Tibial nerve (tissue), 4 donors: Measurements from ENCODE around the gene PAX8. TPM values are rescaled to one million over a fixed set of nuclear protein-coding genes. Genes with fewer than 3 reads are reported as not detected.
"Not testable (repeated sequence)": the region's sequence is repeated elsewhere in the genome, so short reads cannot be mapped to it uniquely, and the experiment has no call there.

Experiments used
- DNase-seq, 2 donors: peaks; one replicate each; pipeline ENCODE4 v3.0.0-alpha.2; 2019; ENCODE audit warnings: low spot score in 2 of 2
- H3K27ac ChIP-seq, 4 donors: fragments of 200-600 bp; sonication (generic) in 3 of 4; one replicate each; pipeline ENCODE4 v1.5.1; 2017 to 2019; ENCODE audit warnings: mild to moderate bottlenecking in 1 of 4
- H3K27me3 ChIP-seq, 2 donors: fragments of 200-600 bp; sonication (generic) in 1 of 2; one replicate each; pipeline versions ENCODE4 v1.5.1 to v1.6.0; 2017 to 2019
- H3K36me3 ChIP-seq, 3 donors: fragments of 200-600 bp; sonication (generic); one replicate each; pipeline ENCODE4 v1.5.1; 2018 to 2019
- H3K4me1 ChIP-seq, 4 donors: fragments of 200-600 bp; sonication (generic) in 3 of 4; one replicate each; pipeline ENCODE4 v1.5.1; 2017 to 2019
- H3K4me3 ChIP-seq, 4 donors: fragments of 200-600 bp; sonication (generic) in 3 of 4; one replicate each; pipeline ENCODE4 v1.5.1; 2017 to 2019; ENCODE audit warnings: mild to moderate bottlenecking in 1 of 4, moderate library complexity in 1 of 4
- H3K9me3 ChIP-seq, 4 donors: fragments of 200-600 bp; sonication (generic) in 3 of 4; one replicate each; pipeline ENCODE4 v1.5.1; 2017 to 2019
- CTCF ChIP-seq, 5 experiments: fragments of 200-600 bp in 3 of 5; fragments of 450-650 bp in 2 of 5; sonication (generic) in 3 of 5; IDR thresholded peaks; one replicate each; pipeline ENCODE4 v1.5.1; 2016 to 2019; ENCODE audit warnings: antibody characterized with exemption in 5 of 5, mild to moderate bottlenecking in 3 of 5, moderate library complexity in 2 of 5
- EP300 ChIP-seq, 2 donors: sonication (generic); formaldehyde crosslinking; IDR thresholded peaks; one replicate each; pipeline ENCODE4 v1.6.1; 2017; ENCODE audit warnings: antibody characterized with exemption in 2 of 2, mild to moderate bottlenecking in 1 of 2
- POLR2A ChIP-seq, 2 donors: fragments of 450-650 bp; IDR thresholded peaks; one replicate each; pipeline ENCODE4 v1.6.1; 2017; ENCODE audit warnings: antibody characterized with exemption in 2 of 2, mild to moderate bottlenecking in 2 of 2, moderate library complexity in 2 of 2
- WGBS, 2 donors: methylation state at CpG; one replicate each; pipeline ENCODE4 v1.1.5; 2018; 5-methylcytosine and 5-hydroxymethylcytosine counted together
- total RNA-seq, 4 donors: library from RNA; depleted of rRNA; stranded (reverse); fragments of >200 nt; gene quantifications; one replicate each; pipeline ENCODE4 v1.1.0, GENCODE V29; 2016

Gene PAX8
- total RNA-seq, 4 donors from 2014 or later, result 2.2 to 11.4 (median 5.2) TPM

GRCh38 chr2:113237604-113238160, 41.0 kb downstream of the PAX8 start:
- H3K27me3 ChIP-seq, result no peaks in the 10 kb centered on the region
- TF ChIP-seq POLR2A (IDR thresholded peaks at IDR 0.05) (no peak), EP300 (IDR thresholded peaks at IDR 0.05) (no peak), CTCF (IDR thresholded peaks at IDR 0.05) (no peak)
- H3K27ac ChIP-seq, result peak overlapping the region in 1 of 4 donors; percentile 46
- WGBS, 2 donors, result 76 to 80% methylated on average over 9 of the region's 9 CpGs
- DNase-seq, result no peak
- H3K4me3 ChIP-seq, result no peak overlapping the region
- no peaks in the 10 kb centered on the region for H3K36me3 ChIP-seq
- H3K4me1 ChIP-seq, result peaks cover 0 to 46% (median 20%) of the 10 kb centered on the region in 4 donors
- no peaks in the 10 kb centered on the region for H3K9me3 ChIP-seq

- Histone ChIP-seq H3K27ac (peak overlapping the region in 3 of 4 donors; percentile 26 to 81 (median 79)), H3K27me3 (no peaks in the 10 kb centered on the region), H3K4me3 (peak overlapping the region in 3 of 4 donors; percentile 22 to 59 (median 58)), H3K36me3 (no peaks in the 10 kb centered on the region), H3K4me1 (peaks cover 0 to 38% (median 18%) of the 10 kb centered on the region in 4 donors), H3K9me3 (no peaks in the 10 kb centered on the region)
- no peak for DNase-seq
- WGBS, 2 donors, result 70 to 90% methylated on average over 17 to 29 of the region's 38 CpGs
- TF ChIP-seq EP300 (IDR thresholded peaks at IDR 0.05) (no peak), POLR2A (IDR thresholded peaks at IDR 0.05) (no peak), CTCF (IDR thresholded peaks at IDR 0.05) (no peak)
These were observed 42.2 kb downstream of the PAX8 start for GRCh38 chr2:113236367-113237159.

- peak in 1 of 2 donors; percentile 54 for TF ChIP-seq EP300 (IDR thresholded peaks at IDR 0.05)
- TF ChIP-seq POLR2A (IDR thresholded peaks at IDR 0.05), result peak in 1 of 2 donors; percentile 53
- peak overlapping the region; percentile 33 to 81 (median 72) for H3K27ac ChIP-seq
- H3K4me1 ChIP-seq, result peaks cover 0 to 29% (median 8%) of the 10 kb centered on the region in 4 donors
- peak overlapping the region in 3 of 4 donors; percentile 22 to 59 (median 58) for H3K4me3 ChIP-seq
- peak; percentile 46 to 47 for DNase-seq
- H3K27me3 ChIP-seq, H3K36me3 ChIP-seq, H3K9me3 ChIP-seq: not testable (repeated sequence)
- WGBS, 2 donors, result 61 to 77% methylated on average over 32 to 42 of the region's 74 CpGs
These were observed 43.1 kb downstream of the PAX8 start for GRCh38 chr2:113235347-113236226.

DNA sequence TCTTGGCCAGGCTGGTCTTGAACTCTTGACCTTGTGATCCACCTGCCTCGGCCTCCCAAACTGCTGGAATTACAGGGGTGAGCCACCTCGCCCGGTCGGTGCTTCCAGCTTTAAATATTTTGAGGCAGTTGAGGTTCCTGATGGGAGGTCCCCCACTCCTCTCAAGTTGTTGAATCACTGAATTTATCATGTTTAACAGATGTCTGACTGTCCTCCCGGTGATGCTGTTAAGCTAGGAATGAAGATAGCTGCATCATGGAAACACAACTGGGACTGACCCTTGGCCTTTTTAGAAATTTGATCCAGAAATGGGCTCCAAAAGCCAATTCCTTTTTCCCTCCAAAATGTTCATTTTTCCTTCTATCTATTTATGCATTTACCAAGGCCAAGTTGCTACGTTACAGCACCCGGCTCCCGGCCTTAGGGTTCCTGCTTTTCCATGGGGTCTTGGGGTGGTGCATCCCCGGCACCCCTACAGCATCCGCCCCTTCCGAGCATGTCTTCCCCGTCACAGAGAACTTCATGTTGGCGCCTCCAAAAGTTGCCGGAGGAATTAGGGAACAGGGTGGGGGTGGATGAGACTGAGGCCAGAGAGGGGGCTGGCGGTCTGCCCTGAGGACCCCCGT, 43.9 kb downstream of the PAX8 start:
- H3K36me3 ChIP-seq, result no peaks in the 10 kb centered on the region
- H3K27ac ChIP-seq, result peak overlapping the region in 3 of 4 donors; percentile 64 to 81 (median 79)
- 65 to 79% methylated on average over 16 of the region's 16 CpGs for WGBS, 2 donors
- H3K4me3 ChIP-seq, result peak overlapping the region in 3 of 4 donors; percentile 22 to 59 (median 58)
- peaks cover 0 to 21% (median 3%) of the 10 kb centered on the region in 4 donors for H3K4me1 ChIP-seq
- H3K27me3 ChIP-seq, result no peaks in the 10 kb centered on the region
- DNase-seq, result no peak
- no peak for TF ChIP-seq POLR2A (IDR thresholded peaks at IDR 0.05)
- no peak for TF ChIP-seq EP300 (IDR thresholded peaks at IDR 0.05)
- TF ChIP-seq CTCF (IDR thresholded peaks at IDR 0.05), result no peak
- no peaks in the 10 kb centered on the region for H3K9me3 ChIP-seq
